K562 (cell line): ENCODE data around the gene CGN. TPM values are rescaled to one million over a fixed set of nuclear protein-coding genes. Genes with fewer than 3 reads are reported as not detected.

Experiments used
- BRF2 ChIP-seq: IDR thresholded peaks from 3 replicates; pipeline ENCODE4 v1.6.1; 2011; ENCODE audit warnings: borderline replicate concordance, mild to moderate bottlenecking; ENCODE audit not compliant: insufficient read length, insufficient read depth
- ELF1 ChIP-seq: fragments of 200-800 bp; sonication (Bioruptor generic); IDR thresholded peaks from 2 replicates; pipeline ENCODE4 v1.6.1; 2016; ENCODE audit warnings: missing genetic modification characterization, missing compliant biosample characterization
- ETS2 ChIP-seq: IDR thresholded peaks from 2 replicates; pipeline ENCODE4 v1.6.1; 2016; ENCODE audit warnings: borderline replicate concordance, missing genetic modification characterization, mild to moderate bottlenecking, moderate library complexity, missing compliant biosample characterization; ENCODE audit not compliant: poor library complexity, severe bottlenecking
- FOXJ2 ChIP-seq: fragments of 200-800 bp; sonication (Bioruptor generic); IDR thresholded peaks from 2 replicates; pipeline ENCODE4 v1.6.1; 2016; ENCODE audit warnings: missing genetic modification characterization, missing compliant biosample characterization
- GTF2E2 ChIP-seq: fragments of 200-800 bp; sonication (Bioruptor generic); IDR thresholded peaks from 2 replicates; pipeline ENCODE4 v1.6.1; 2016; ENCODE audit warnings: missing genetic modification characterization, missing compliant biosample characterization
- KLF16 ChIP-seq: IDR thresholded peaks from 2 replicates; pipeline ENCODE4 v1.6.1; 2016; ENCODE audit warnings: antibody characterized with exemption
- MCM2 ChIP-seq: fragments of 450-650 bp; IDR thresholded peaks from 2 replicates; pipeline ENCODE4 v1.6.1; 2017; ENCODE audit warnings: low read depth, mild to moderate bottlenecking
- MXI1 ChIP-seq: IDR thresholded peaks from 2 replicates; pipeline ENCODE4 v1.6.1; 2011; ENCODE audit warnings: low read depth, mild to moderate bottlenecking, improper control_type of control experiment, low read length
- NFE2 ChIP-seq: IDR thresholded peaks from 2 replicates; pipeline ENCODE4 v1.6.1; 2014; ENCODE audit warnings: antibody characterized with exemption, low read depth
- PTBP1 ChIP-seq: fragments of 200-400 bp; formaldehyde crosslinking; IDR thresholded peaks from 2 replicates; pipeline ENCODE4 v1.6.1; 2017; ENCODE audit warnings: low read depth, low read length
- SFPQ ChIP-seq: fragments of 200-400 bp; formaldehyde crosslinking; IDR thresholded peaks from 2 replicates; pipeline ENCODE4 v1.6.1; 2017; ENCODE audit warnings: mild to moderate bottlenecking, low read depth, low read length, moderate library complexity
- SMC3 ChIP-seq: conservative IDR thresholded peaks from 2 replicates; pipeline ENCODE4 v1.6.1; 2011; ENCODE audit warnings: low read depth, low read length, improper control_type of control experiment; ENCODE audit not compliant: insufficient read depth
- SRF ChIP-seq, 2 experiments: fragments of 250-450, 450-650 bp in 1 of 2; sonication (Bioruptor Pico) in 1 of 2; sonication (generic) in 1 of 2; formaldehyde crosslinking; IDR thresholded peaks; 2 replicates each; pipeline versions ENCODE4 v1.5.0 to v1.5.1; 2020 to 2022; ENCODE audit warnings: mild to moderate bottlenecking in 1 of 2, missing genetic modification reagents in 1 of 2
- TFE3 ChIP-seq: fragments of 450-650 bp; formaldehyde crosslinking; IDR thresholded peaks from 2 replicates; pipeline ENCODE4 v1.4.0; 2020; ENCODE audit warnings: mild to moderate bottlenecking, mixed read lengths
- ZBTB26 ChIP-seq: fragments of 450-650 bp; formaldehyde crosslinking; IDR thresholded peaks from 2 replicates; pipeline ENCODE4 v1.4.0; 2022; ENCODE audit warnings: missing genetic modification characterization
- ZNF347 ChIP-seq: fragments of 450-650 bp; formaldehyde crosslinking; IDR thresholded peaks from 2 replicates; pipeline ENCODE4 v1.4.0; 2020; ENCODE audit warnings: low read depth, mild to moderate bottlenecking, moderate library complexity
- ZNF717 ChIP-seq: fragments of 250-450 bp; sonication (Bioruptor Pico); IDR thresholded peaks from 2 replicates; pipeline ENCODE4 v1.5.0; 2021
- polyA plus RNA-seq, 8 experiments: library from polyadenylated mRNA; depleted of rRNA in 4 of 8; stranded (reverse) in 5 of 8; unstranded in 3 of 8; fragments of >200 nt; fragmentation: Nextera tagmentation in 2 of 8; fragmentation: Illumina TruSeq in 1 of 8; extraction: Ambion mirVana in 2 of 8; extraction: Trizol in 1 of 8; gene quantifications; 2 replicates each; pipeline versions ENCODE4 v1.2.1 to v1.2.3, GENCODE V29; 2011 to 2014; ENCODE audit warnings: inconsistent platforms in 1 of 8, missing spikeins in 1 of 8
- total RNA-seq, 7 experiments: library from RNA; depleted of rRNA in 6 of 7; stranded (reverse); fragments of >200 nt in 6 of 7; fragmentation: Illumina TruSeq in 2 of 7; extraction: Trizol in 2 of 7; gene quantifications; 2 replicates each; pipeline versions ENCODE4 v1.2.1 to v1.2.3, GENCODE V29; 2011 to 2021; ENCODE audit warnings: low replicate concordance in 1 of 7

CGN gene
- total and polyA plus RNA-seq, 9 of the 15 experiments (the other 6 are each of a cell fraction or from before 2014, with no cell fraction given): 0.03 to 1.4 (median 0.14) TPM; not detected in 2

- TF ChIP-seq ETS2 (tag) (no peak), PTBP1 (no peak), NFE2 (peak; percentile 27; the same call in 1 of the 2 replicates), GTF2E2 (tag) (no peak), MXI1 (no peak), ZNF717 (CRISPR knock-in tag) (no peak), SRF (CRISPR knock-in tag; IDR thresholded peaks at IDR 0.05) (peak in 1 of 2 experiments; percentile 83; a peak in 2 of 4 replicates), FOXJ2 (tag) (no peak; the same call in 1 of the 2 replicates), KLF16 (no peak), ELF1 (tag) (peak; percentile 6; the same call in 1 of the 2 replicates), MCM2 (no peak), SMC3 (no peak), ZNF347 (CRISPR knock-in tag) (no peak), SFPQ (no peak), ZBTB26 (no peak), TFE3 (CRISPR knock-in tag) (no peak), BRF2 (no peak)
Measured at GRCh38 chr1:151502035-151502700, 9.0 kb upstream of the CGN start (continued).
